ENCODE measurements around the gene PON3.
"Not testable (repeated sequence)": the region's sequence is repeated elsewhere in the genome, so short reads cannot be mapped to it uniquely, and the experiment has no call there.

The PON3 gene

GRCh38 chr7:95411666-95412065 lies 15.5 kb upstream of the PON3 start:
- no peak for DNase-seq

GRCh38 chr7:95411036-95411435 lies 14.9 kb upstream of the PON3 start:
- no peak for DNase-seq

- DNase-seq, result no peak
Observed at GRCh38 chr7:95407751-95408150, 11.6 kb upstream of the PON3 start.

GRCh38 chr7:95405800-95406199 lies 9.6 kb upstream of the PON3 start:
- no peak for DNase-seq

- DNase-seq, result no peak
Observed at GRCh38 chr7:95405208-95405607, 9.0 kb upstream of the PON3 start.

- no peak for DNase-seq
Observed at GRCh38 chr7:95404316-95404865, 8.2 kb upstream of the PON3 start.

- DNase-seq, result no peak
Observed at GRCh38 chr7:95398155-95398940, 2.2 kb upstream of the PON3 start.

GRCh38 chr7:95397381-95397780 lies 1.2 kb upstream of the PON3 start:
- DNase-seq, result no peak

GRCh38 chr7:95395755-95396135 lies 430 bp downstream of the PON3 start:
- DNase-seq, result no peak

GRCh38 chr7:95394370-95394769 lies 1.8 kb downstream of the PON3 start:
- DNase-seq, result no peak

GRCh38 chr7:95391761-95392160 lies 4.4 kb downstream of the PON3 start:
- DNase-seq, result no peak

GRCh38 chr7:95389516-95389915 lies 6.7 kb downstream of the PON3 start:
- no peak for DNase-seq

- not testable (repeated sequence) for DNase-seq
Observed at GRCh38 chr7:95379457-95379856, 16.7 kb downstream of the PON3 start.

GRCh38 chr7:95376632-95377400 lies 19.4 kb downstream of the PON3 start:
- no peak for DNase-seq

- DNase-seq, result no peak
Observed at GRCh38 chr7:95375591-95376257, 20.5 kb downstream of the PON3 start.

GRCh38 chr7:95373323-95373722 lies 22.9 kb downstream of the PON3 start:
- DNase-seq, result no peak

GRCh38 chr7:95368235-95368634 lies 27.9 kb downstream of the PON3 start:
- DNase-seq, result no peak

- no peak for DNase-seq
Observed at GRCh38 chr7:95367606-95368005, 28.6 kb downstream of the PON3 start.

- no peak for DNase-seq
Observed at GRCh38 chr7:95365151-95365550, 31.0 kb downstream of the PON3 start.

- no peak for DNase-seq
Observed at GRCh38 chr7:95357623-95358022, 38.6 kb downstream of the PON3 start.

GRCh38 chr7:95342642-95343307 lies 53.4 kb downstream of the PON3 start:
- no peak for DNase-seq

GRCh38 chr7:95342029-95342428 lies 54.1 kb downstream of the PON3 start:
- DNase-seq, result no peak

- no peak for DNase-seq
Observed at GRCh38 chr7:95340491-95340890, 55.7 kb downstream of the PON3 start.

Data from CD4-positive, alpha-beta T cell treated with Interleukin-6 for 4 hours (primary cell).